Measurements from ENCODE around the gene PCAT7.

The PCAT7 gene

GRCh38 chr9:94600258-94600657 lies 45.4 kb downstream of the PCAT7 start:
- Histone ChIP-seq H3K9me3 (replicated peaks; ENCODE audit: insufficient read depth, low read length) (no peaks in the 10 kb centered on the region), H3K27me3 (replicated peaks; ENCODE audit: insufficient read depth, low read length) (no peaks in the 10 kb centered on the region), H3F3A (ENCODE audit: insufficient read depth, low read length) (peaks cover 10% of the 10 kb centered on the region; the same call in 1 of the 2 replicates), H3K4me2 (ENCODE audit: low read depth, low read length) (no peak overlapping the region), H3K79me2 (ENCODE audit: low read length) (no peaks in the 10 kb centered on the region), H4K20me1 (ENCODE audit: insufficient read depth, low read length) (no peaks in the 10 kb centered on the region), H3K27ac (ENCODE audit: low read length) (no peak overlapping the region), H3K36me3 (replicated peaks; ENCODE audit: insufficient read depth, low read length) (no peaks in the 10 kb centered on the region), H3K4me1 (ENCODE audit: low read length) (peaks cover 16% of the 10 kb centered on the region), H3K9me2 (replicated peaks; ENCODE audit: insufficient read depth, low read length) (no peaks in the 10 kb centered on the region), H3K4me3 (ENCODE audit: low read length) (no peak overlapping the region), H2AFZ (ENCODE audit: low read length) (no peak overlapping the region), H3K9ac (ENCODE audit: low read length) (no peak overlapping the region)
- TF ChIP-seq EZH2 (optimal IDR thresholded peaks at IDR 0.05; ENCODE audit: low read depth, low read length) (no peak), EZH2phosphoT487 (IDR thresholded peaks at IDR 0.05; ENCODE audit: low read length) (no peak)
- TF ChIP-seq, protein P1, sequence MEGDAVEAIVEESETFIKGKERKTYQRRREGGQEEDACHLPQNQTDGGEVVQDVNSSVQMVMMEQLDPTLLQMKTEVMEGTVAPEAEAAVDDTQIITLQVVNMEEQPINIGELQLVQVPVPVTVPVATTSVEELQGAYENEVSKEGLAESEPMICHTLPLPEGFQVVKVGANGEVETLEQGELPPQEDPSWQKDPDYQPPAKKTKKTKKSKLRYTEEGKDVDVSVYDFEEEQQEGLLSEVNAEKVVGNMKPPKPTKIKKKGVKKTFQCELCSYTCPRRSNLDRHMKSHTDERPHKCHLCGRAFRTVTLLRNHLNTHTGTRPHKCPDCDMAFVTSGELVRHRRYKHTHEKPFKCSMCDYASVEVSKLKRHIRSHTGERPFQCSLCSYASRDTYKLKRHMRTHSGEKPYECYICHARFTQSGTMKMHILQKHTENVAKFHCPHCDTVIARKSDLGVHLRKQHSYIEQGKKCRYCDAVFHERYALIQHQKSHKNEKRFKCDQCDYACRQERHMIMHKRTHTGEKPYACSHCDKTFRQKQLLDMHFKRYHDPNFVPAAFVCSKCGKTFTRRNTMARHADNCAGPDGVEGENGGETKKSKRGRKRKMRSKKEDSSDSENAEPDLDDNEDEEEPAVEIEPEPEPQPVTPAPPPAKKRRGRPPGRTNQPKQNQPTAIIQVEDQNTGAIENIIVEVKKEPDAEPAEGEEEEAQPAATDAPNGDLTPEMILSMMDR (IDR thresholded peaks at IDR 0.05; ENCODE audit: low read length), result no peak
- DNase-seq, result no peak

GRCh38 chr9:94600715-94601114 lies 45.8 kb downstream of the PCAT7 start:
- DNase-seq, result no peak
- Histone ChIP-seq H3K79me2 (ENCODE audit: low read length) (no peaks in the 10 kb centered on the region), H3K4me3 (ENCODE audit: low read length) (no peak overlapping the region), H3K9me3 (replicated peaks; ENCODE audit: insufficient read depth, low read length) (no peaks in the 10 kb centered on the region), H4K20me1 (ENCODE audit: insufficient read depth, low read length) (no peaks in the 10 kb centered on the region), H3K9ac (ENCODE audit: low read length) (no peak overlapping the region), H2AFZ (ENCODE audit: low read length) (no peak overlapping the region), H3K36me3 (replicated peaks; ENCODE audit: insufficient read depth, low read length) (no peaks in the 10 kb centered on the region), H3K9me2 (replicated peaks; ENCODE audit: insufficient read depth, low read length) (no peaks in the 10 kb centered on the region), H3K27me3 (replicated peaks; ENCODE audit: insufficient read depth, low read length) (no peaks in the 10 kb centered on the region), H3F3A (ENCODE audit: insufficient read depth, low read length) (peaks cover 10% of the 10 kb centered on the region; the same call in 1 of the 2 replicates), H3K4me2 (ENCODE audit: low read depth, low read length) (no peak overlapping the region), H3K4me1 (ENCODE audit: low read length) (peaks cover 16% of the 10 kb centered on the region), H3K27ac (ENCODE audit: low read length) (no peak overlapping the region)
- TF ChIP-seq, protein P1 (IDR thresholded peaks at IDR 0.05; ENCODE audit: low read length), result no peak
- TF ChIP-seq EZH2 (optimal IDR thresholded peaks at IDR 0.05; ENCODE audit: low read depth, low read length), result no peak
- TF ChIP-seq EZH2phosphoT487 (IDR thresholded peaks at IDR 0.05; ENCODE audit: low read length), result no peak

DNA sequence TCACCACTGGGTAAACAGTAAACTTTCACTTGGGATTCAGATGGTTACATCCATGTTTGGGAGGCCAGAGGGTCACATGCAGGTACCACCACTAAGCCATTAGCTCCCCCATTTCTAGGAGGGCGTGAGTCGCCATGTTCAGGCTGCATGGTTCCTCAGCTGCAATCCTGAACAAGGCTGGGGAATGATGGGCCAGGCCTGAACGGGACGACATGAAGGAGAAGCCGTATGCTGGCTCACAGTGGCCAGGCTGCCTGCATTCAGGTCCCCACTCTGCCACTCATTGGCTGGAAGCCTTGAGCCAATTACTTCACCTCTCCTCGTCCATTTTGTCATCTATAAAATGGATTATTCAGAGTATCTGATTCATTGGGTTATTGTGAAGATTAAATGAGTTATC lies 47.8 kb downstream of the PCAT7 start:
- no peak overlapping the region for H2AFZ ChIP-seq (ENCODE audit: low read length)
- H3K4me2 ChIP-seq (ENCODE audit: low read depth, low read length), result peak overlapping the region; percentile 49; the same call in 1 of the 2 replicates
- H3K36me3 ChIP-seq (replicated peaks; ENCODE audit: insufficient read depth, low read length), result no peaks in the 10 kb centered on the region
- H3K4me1 ChIP-seq (ENCODE audit: low read length), result peaks cover 26% of the 10 kb centered on the region
- H3F3A ChIP-seq (ENCODE audit: insufficient read depth, low read length), result peaks cover 10% of the 10 kb centered on the region; the same call in 1 of the 2 replicates
- no peak overlapping the region for H3K9ac ChIP-seq (ENCODE audit: low read length)
- H3K4me3 ChIP-seq (ENCODE audit: low read length), result no peak overlapping the region
- no peak for DNase-seq
- no peaks in the 10 kb centered on the region for H4K20me1 ChIP-seq (ENCODE audit: insufficient read depth, low read length)
- H3K9me3 ChIP-seq (replicated peaks; ENCODE audit: insufficient read depth, low read length), result no peaks in the 10 kb centered on the region
- TF ChIP-seq EZH2phosphoT487 (IDR thresholded peaks at IDR 0.05; ENCODE audit: low read length) (no peak), EZH2 (optimal IDR thresholded peaks at IDR 0.05; ENCODE audit: low read depth, low read length) (no peak)
- TF ChIP-seq, protein P1 (IDR thresholded peaks at IDR 0.05; ENCODE audit: low read length), result no peak
- no peaks in the 10 kb centered on the region for H3K27me3 ChIP-seq (replicated peaks; ENCODE audit: insufficient read depth, low read length)
- no peaks in the 10 kb centered on the region for H3K9me2 ChIP-seq (replicated peaks; ENCODE audit: insufficient read depth, low read length)
- no peak overlapping the region for H3K27ac ChIP-seq (ENCODE audit: low read length)
- H3K79me2 ChIP-seq (ENCODE audit: low read length), result no peaks in the 10 kb centered on the region

Data from MM.1S (cell line).